BJ (cell line): ENCODE results near the gene STX7. TPM values are rescaled to one million over a fixed set of nuclear protein-coding genes. Genes with fewer than 3 reads are reported as not detected.

ENCODE experiments used
- CTCF ChIA-PET: fragments of 350-600 bp; formaldehyde crosslinking; extraction: SDS; loops from one replicate; lab custom pipeline; 2021; ENCODE audit warnings: antibody characterized with exemption, inconsistent platforms; lab: Yijun Ruan, JAX
- POLR2A ChIA-PET: fragments of 300-600 bp; sonication (Branson Sonifier 250); formaldehyde crosslinking; extraction: SDS; loops from one replicate; lab custom pipeline; 2021; ENCODE audit warnings: antibody characterized with exemption; lab: Charles Lee
- DNase-seq: peaks from one replicate; pipeline ENCODE4 v3.0.0-alpha.2; 2011; ENCODE audit warnings: low read depth
- H3K27me3 ChIP-seq: 2 replicates; pipeline ENCODE4 v1.6.0; 2011; ENCODE audit warnings: low read length; ENCODE audit not compliant: control insufficient read depth, insufficient read depth
- H3K36me3 ChIP-seq: 2 replicates; pipeline ENCODE4 v1.5.1; 2011; ENCODE audit warnings: low read length; ENCODE audit not compliant: control insufficient read depth, insufficient read depth
- H3K4me3 ChIP-seq: 2 replicates; pipeline ENCODE4 v1.5.1; 2011; ENCODE audit warnings: low read depth, mild to moderate bottlenecking, control low read depth, low read length
- polyA plus RNA-seq: library from polyadenylated mRNA; depleted of rRNA; stranded (reverse); fragments of >200 nt; gene quantifications from 2 replicates; pipeline ENCODE4 v1.2.3, GENCODE V29; 2011
- TF ChIP-seq, protein P1 (sequence below): IDR thresholded peaks from 2 replicates; pipeline ENCODE4 v1.5.1; 2011; ENCODE audit warnings: low read depth, mild to moderate bottlenecking, control low read depth, inconsistent platforms, low read length, moderate library complexity; ENCODE audit not compliant: insufficient read depth

The STX7 gene
- polyA plus RNA-seq, 1 experiment = 31.0 TPM

DNA sequence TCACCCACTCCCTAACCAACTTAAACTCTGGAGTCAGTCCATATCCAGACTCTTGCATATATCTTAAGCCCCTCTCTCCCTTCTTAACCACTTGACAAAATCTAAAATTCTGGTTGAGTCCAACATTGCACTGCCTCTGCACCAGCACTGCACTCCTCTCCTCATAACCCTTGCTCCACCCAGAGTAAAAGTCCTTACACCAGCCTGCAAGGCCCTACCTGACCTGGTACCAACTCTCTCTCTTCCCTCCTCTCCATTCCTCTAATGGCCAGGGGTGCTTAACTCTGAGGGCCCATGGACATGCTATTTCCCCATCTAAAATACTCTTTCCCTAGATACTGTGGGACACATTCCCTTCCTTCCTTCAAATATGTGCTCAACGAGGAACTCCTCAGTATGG lies 21.0 kb downstream of the STX7 start:
- ChIA-PET POLR2A (no interaction called here), CTCF (no interaction called here)
- H3K27me3 ChIP-seq = no peaks in the 10 kb centered on the region
- TF ChIP-seq, protein P1, sequence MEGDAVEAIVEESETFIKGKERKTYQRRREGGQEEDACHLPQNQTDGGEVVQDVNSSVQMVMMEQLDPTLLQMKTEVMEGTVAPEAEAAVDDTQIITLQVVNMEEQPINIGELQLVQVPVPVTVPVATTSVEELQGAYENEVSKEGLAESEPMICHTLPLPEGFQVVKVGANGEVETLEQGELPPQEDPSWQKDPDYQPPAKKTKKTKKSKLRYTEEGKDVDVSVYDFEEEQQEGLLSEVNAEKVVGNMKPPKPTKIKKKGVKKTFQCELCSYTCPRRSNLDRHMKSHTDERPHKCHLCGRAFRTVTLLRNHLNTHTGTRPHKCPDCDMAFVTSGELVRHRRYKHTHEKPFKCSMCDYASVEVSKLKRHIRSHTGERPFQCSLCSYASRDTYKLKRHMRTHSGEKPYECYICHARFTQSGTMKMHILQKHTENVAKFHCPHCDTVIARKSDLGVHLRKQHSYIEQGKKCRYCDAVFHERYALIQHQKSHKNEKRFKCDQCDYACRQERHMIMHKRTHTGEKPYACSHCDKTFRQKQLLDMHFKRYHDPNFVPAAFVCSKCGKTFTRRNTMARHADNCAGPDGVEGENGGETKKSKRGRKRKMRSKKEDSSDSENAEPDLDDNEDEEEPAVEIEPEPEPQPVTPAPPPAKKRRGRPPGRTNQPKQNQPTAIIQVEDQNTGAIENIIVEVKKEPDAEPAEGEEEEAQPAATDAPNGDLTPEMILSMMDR = no peak
- no peak overlapping the region for H3K4me3 ChIP-seq
- no peak for DNase-seq
- H3K36me3 ChIP-seq = no peaks in the 10 kb centered on the region; the same call in 1 of the 2 replicates

DNA sequence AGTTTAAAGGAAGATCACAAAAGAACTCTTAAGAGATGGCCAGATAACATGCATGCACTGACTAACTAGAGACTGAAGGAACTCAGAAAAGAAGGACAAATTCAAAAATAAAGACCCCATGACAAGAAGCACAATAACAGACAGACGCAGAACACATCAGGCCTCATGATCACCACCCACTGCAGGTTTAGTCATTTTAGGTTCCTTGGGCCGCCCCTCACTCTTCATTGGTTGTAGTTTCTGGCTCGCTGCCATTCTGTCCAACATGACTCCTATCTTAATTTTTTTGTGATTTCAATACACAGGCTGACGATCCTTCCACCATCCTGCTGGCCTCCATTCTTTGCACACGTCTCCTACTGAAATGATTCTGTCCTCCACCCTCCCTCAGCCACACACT lies 21.6 kb downstream of the STX7 start:
- CTCF ChIA-PET = no interaction called here

DNA sequence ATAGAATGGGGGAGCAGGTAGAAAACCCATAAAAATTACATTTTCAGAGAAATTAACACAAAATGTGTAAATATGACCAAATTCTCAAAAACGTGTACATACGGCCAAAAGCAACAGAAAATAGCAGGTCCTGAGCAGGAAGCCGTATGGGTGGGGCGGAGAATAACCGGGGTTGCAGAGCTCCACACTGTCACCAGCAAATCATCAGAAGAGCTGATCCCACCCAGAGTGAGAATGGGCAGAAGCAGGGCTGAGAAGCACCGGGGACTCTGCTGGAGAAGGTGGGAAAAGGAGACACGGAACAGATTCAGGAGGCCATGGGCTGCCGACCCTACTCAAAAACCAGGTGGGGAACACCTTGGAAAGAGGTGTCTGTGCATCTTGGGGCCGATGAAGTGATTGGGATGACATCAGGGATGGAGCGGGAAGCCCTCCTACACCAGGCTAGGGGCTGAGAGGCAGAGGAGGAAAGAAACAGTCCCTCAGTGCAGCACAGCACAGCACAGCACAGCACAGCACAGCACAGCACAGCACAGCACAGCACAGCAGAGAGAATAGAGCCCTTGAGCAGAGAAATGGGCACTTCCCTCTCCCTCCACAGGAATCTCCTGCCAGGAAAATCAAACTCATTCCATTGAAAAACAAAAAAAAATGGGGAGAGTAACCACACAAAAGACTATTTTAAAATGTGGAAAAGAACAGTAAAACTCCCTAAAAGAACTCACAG lies 22.3 kb downstream of the STX7 start:
- no peak for DNase-seq
- TF ChIP-seq, protein P1 = no peak
- ChIA-PET POLR2A (interaction anchor here (0.6 kb wide), 1 partner anchor 1462 kb away, joined by 4 read pairs; the partner anchor contains the start of gene TBPL1), CTCF (interaction anchor here (1.4 to 1.7 kb wide), 2 partner anchors 190 to 211 kb away, joined by 13 to 14 read pairs; no protein-coding TSS in a partner anchor)
- no peaks in the 10 kb centered on the region; the same call in 1 of the 2 replicates for H3K36me3 ChIP-seq
- no peaks in the 10 kb centered on the region for H3K27me3 ChIP-seq
- no peak overlapping the region for H3K4me3 ChIP-seq

More for the DNA sequence above, 21.6 kb downstream of the STX7 start:
- POLR2A ChIA-PET = no interaction called here
- Histone ChIP-seq H3K4me3 (no peak overlapping the region), H3K27me3 (no peaks in the 10 kb centered on the region), H3K36me3 (no peaks in the 10 kb centered on the region; the same call in 1 of the 2 replicates)
- TF ChIP-seq, protein P1 = no peak
- no peak for DNase-seq

DNA sequence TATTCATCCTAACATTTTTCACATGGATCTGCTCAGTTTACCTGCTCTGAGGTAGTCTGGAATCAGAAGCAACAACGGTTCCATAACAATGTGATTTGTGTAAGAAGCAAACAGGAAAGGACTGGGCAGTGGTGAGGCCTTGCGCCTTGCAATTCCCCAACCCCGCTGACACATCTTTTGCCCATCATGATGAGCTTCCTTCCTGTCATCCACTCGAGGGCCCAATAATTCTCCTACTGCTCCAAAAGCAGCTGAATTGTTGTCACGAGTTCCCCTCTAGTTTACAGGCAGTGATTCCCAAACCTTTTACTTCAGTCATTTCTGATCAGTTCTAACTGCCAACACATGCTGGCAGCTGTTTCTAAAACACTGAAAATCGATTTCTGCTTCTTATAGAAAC lies 22.9 kb downstream of the STX7 start:
- Histone ChIP-seq H3K27me3 (no peaks in the 10 kb centered on the region), H3K4me3 (no peak overlapping the region), H3K36me3 (no peaks in the 10 kb centered on the region; the same call in 1 of the 2 replicates)
- ChIA-PET CTCF (interaction anchor here (1.0 to 1.7 kb wide), 3 partner anchors 189 to 210 kb away, joined by 4 to 14 read pairs (median 13); no protein-coding TSS in a partner anchor), POLR2A (interaction anchor here (0.6 kb wide), 1 partner anchor 1463 kb away, joined by 4 read pairs; the partner anchor contains the start of gene TBPL1)
- peak; percentile 12 for DNase-seq
- TF ChIP-seq, protein P1 = no peak

DNA sequence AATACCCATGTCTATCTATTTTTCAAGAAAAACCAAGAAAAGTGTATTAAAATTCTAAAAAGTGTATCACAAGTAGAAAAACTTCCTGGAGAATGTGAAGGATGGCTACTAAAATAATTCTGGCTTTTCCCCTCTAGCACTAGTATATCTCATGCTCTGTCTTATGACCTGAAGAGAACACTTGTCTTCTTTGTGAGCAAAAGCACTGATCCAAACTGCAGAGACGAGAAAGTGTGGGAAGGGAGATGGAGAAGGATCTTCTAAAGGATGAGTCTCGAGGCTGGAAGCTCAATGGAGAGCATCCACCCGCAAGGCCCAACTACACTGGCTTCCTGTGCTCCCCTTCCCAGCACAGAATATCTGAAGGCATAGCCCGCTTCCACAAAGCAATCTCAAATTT lies 23.5 kb downstream of the STX7 start:
- ChIA-PET CTCF (interaction anchor here (0.5 to 1.8 kb wide), 4 partner anchors 189 to 574 kb away, joined by 3 to 14 read pairs (median 4); no protein-coding TSS in a partner anchor), POLR2A (no interaction called here)
- Histone ChIP-seq H3K36me3 (no peaks in the 10 kb centered on the region; the same call in 1 of the 2 replicates), H3K4me3 (no peak overlapping the region), H3K27me3 (no peaks in the 10 kb centered on the region)
- TF ChIP-seq, protein P1 = no peak
- no peak for DNase-seq
